HG03159 (cell line): Measurements from ENCODE around the gene FEZ2.

Experiments used
- ATAC-seq: cut with Tn5 transposase; IDR thresholded peaks from one replicate; pipeline ENCODE4 v1.9.1; 2021; ENCODE audit warnings: mild to moderate bottlenecking, moderate library complexity; ENCODE audit not compliant: unreplicated experiment

FEZ2 gene

DNA sequence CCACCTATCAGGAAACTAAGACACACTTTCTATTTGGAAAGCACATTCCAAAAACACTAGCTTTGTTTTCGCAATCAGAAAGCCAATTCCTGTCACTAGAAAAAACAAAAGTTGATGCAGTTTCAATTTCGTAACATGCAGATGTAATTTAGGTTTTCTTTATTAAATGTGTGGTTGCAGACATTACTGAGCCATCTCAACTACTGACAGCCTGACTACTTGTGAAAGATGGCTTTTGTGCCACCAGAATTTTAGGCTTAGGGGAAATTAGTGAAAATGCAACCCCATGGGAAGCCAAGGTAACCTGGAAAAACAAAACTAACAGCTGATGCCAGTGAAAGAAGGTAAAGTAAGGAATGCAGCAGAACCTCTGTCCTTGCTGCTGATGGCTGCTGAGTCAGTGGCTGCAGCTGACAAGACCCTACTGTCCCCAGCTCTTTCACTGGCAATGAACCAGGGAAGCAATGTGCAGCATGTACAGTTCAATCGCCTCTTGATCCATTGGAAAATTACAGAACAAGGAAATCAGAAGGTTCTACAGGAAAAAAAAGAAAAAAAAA lies 34.9 kb downstream of the FEZ2 start:
- no peak for ATAC-seq

DNA sequence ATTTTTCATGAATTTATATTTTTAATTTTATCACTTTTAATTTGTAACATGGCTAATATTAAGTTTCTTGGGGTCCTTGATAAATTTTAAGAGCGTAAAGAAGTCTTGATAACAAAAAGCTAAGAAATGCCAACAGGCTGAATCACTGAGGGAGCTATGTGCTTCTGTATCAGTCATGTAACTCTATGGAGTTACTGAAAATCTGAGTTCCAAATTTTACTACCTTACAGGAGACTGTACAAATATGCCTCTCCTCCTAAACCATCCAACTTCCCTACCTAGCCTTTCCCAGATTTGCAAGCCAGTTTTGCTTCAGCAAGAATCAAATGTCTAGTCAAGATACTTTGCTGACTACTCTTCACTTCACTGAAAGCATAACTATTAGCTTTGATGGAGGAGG lies 35.7 kb downstream of the FEZ2 start:
- ATAC-seq, result no peak

DNA sequence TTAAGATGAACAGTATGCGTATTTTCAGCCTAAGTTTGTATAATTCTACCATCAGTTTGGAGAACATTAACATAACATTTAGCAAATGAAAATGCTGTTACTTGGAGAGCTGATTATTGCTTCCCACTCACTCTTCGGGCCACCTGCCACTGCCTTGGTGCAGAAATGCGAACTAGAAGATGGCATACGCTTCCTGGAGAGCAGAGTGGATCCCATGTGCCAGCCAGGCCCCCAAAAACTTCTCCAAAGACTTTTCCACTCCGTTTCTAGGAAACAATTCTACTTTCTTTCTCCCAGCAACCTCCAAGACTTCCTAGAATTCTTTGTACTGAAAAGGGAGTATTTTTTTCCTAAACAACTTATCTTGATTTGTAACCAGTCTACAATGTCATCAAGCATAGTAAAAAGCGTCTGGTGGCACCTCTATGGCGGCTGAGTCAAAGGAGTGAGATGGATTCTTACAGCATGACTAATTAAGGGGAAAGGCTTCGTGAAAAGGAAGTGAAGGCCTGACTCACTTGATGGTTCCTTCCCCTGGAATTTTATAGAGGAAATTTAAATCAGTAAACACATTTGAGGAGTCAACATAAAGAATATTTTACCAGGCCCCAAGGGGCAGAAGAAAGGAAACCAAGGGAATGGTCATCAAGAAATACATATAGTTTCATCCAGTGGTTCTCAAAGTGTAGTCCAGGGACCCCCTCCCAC lies 36.6 kb downstream of the FEZ2 start:
- no peak for ATAC-seq

DNA sequence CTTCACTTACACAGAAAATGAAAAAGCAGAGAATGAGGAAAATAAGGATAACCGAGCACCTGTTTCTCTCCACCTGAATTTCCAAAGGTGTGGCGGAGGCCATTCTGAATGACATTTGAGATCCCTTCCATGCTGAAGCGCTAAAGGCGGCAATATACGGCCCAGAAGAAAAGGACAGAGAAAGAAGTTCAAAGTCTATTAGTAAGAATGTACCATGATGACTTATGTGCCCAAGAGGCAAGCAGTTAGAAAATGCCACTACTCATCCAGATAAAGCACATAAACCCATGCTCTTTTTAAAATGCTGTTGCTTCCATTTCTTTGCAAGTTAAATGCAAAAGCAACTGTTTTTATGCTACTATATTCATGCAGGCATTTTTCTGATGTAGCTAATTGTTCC lies 37.2 kb downstream of the FEZ2 start:
- ATAC-seq, result no peak

DNA sequence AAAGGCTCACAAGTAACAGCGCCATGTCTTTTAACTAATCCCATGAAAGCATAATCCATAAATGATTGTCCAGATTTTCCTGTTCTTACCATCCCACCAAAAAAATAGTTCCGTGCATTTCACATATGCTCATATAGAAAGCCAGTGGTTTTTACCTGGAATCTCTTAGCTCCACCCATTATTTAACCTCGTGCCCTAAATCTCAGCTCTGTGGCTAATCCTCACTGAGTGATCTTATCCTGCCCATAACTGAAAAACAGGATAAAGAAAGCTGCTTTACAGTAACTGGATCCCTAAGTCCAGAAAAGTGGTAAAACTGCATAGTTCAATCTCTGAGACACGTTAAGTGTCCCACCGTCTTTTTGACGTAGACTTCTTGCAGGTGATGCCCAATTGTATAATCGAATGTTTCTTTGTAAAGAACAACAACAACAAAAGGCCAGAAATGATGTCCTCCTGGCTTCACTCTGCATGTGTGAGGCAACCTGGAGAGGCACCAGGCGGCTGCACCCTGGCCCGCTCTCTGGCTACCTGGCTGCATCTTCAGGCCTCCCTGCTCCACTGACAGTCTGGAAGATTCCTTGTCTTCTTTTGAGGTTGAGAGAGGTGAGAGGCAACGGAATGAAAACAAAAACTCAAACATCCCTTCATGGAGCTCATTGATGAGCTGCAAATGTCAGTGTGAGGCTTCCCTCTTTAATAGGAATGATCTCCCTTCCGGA lies 38.6 kb downstream of the FEZ2 start:
- no peak for ATAC-seq

DNA sequence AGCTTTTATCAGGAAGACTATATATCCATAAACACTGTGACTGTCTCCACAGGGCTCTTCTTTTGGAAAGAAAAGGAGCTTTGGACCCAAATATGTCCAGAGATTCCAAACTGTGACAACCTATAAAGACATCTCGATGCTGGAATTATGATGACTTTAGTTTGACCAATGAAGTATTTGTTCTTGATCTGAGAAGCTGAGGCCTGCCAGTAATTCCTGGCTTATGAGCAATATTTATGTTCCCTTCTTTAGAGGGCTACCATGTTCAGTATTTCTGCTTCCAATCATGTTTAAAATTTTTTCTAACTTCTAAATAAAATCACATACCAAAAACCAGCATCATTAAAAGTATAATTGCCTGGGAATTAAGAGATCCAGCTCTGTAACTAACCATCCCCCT lies 41.1 kb downstream of the FEZ2 start:
- ATAC-seq, result no peak

DNA sequence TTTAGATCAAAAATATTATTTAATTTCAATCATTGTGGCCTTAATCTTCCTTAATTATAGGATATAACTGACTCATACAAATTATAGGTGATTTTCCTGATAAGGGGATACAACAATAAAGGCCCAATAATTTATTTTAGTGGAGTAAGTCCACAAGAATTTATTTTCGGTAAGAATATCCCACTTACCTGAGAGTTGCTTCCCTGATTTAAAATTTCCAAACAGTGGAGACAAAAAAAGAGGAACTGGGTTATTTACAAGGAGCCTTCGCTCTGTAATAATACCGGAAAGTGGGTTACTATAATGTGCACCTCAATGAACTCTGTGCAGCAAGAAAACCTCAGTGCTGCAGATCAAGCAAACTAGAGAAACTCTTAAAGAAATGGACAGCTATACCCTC lies 42.2 kb downstream of the FEZ2 start:
- no peak for ATAC-seq

DNA sequence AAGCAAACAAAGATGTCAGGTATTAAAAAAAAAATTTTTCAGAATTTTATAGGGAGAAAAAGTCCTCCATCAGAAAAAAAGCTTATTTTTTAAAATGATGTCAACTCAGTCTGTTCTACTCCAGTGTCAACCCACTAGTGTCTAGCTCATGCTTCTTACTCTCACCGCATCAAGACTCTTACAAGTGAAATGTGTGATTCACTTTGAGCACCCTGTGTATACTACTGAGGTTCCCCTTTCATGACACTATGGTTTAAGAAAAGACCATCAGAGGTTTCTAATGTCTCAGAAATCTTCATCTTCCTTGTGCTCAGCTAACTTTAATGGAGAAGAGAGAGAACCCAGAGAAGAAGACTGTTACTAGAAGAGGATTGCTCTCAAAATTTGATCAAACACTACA lies 43.4 kb downstream of the FEZ2 start:
- no peak for ATAC-seq

DNA sequence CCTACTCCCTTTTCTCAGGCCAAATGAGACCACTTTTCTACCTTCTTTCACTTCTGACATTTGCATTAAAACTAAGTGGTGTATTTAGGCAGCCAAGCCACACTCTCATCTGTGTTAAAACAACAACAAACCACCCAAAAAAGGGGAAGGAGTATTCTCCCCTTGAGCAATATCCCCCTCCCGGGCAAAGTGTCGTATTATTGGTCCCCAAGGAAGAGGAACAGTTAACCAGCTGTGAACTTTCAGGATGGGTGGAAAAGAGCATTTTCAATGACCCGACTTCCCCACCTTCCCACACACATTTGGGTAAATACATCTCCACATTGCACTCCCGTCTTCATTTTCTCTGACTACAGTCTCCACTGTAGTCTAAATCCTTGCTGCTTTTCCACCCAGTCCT lies 44.3 kb downstream of the FEZ2 start:
- ATAC-seq, result no peak

DNA sequence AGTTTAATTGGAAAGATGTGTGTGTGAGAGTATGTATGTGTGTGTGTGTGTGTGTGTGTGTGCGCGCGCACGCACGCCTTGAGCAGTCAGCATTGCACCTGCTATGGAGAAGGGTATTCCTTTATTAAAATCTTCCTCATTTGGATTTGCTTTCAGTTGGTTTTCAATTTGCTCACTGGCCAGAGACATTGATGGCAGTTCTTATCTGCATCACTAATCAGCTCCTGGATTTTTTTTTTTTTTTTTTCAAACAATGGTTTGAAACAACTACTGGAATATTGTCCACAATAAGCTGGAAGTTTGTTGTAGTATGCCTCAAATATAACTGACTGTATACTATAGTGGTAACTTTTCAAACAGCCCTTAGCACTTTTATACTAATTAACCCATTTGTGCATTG lies 48.0 kb downstream of the FEZ2 start:
- ATAC-seq, result no peak

DNA sequence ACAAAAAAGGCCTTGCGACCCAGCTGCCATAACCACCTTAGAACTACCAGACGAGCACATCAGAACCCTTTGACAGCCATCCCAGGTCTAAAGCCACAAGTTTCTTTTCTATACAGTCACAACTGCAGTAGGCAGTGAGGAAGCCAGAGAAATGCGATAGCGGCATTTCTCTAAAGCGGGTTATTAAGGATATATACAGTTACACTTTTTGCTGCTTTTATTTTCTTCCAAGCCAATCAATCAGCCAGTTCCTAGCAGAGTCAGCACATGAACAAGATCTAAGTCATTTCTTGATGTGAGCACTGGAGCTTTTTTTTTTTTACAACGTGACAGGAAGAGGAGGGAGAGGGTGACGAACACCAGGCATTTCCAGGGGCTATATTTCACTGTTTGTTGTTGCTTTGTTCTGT lies 48.8 kb downstream of the FEZ2 start:
- ATAC-seq, result no peak

DNA sequence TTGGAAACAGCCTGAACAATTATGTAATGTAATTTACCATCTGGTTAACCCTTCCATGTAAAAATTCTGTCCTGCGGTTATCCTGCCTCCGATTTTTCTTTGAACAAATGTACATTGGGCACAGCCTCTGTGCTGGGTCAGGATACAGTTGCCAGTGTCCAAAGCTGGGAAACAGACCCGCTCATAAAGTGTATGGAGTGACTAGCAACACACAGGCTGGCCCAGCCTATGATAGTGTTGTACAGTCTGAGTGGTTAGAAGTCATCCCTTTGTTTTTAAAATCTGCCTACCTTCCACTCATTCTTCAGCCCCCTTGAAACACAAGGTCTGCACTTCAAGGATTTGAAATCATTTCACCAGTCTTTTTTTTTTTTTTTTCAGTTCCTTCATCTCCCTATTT lies 50.1 kb downstream of the FEZ2 start:
- no peak for ATAC-seq

DNA sequence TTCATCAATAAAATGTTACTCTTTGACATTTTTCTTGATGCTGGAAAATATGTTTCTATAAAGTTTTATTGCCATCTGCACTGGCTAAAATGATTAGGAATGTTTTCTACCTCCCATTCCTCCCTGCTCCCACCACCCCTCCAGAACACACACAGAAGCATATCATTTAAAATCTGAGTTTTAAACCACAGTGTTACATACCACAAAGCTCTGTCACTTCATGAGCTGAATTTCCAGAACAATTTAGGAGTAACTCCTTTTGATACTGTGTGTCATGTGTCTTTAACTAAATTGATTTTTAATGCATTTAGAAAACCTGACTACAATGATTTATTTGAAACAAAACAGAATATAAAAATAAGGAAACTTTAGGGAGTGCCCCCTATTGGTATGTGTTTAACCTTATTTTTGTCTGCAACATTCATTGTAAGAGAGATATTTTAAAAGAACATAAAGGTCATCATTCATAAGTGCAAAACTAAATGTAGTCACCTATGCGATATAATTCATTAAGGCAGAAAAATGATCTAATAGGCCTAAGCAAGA lies 52.0 kb downstream of the FEZ2 start:
- no peak for ATAC-seq

DNA sequence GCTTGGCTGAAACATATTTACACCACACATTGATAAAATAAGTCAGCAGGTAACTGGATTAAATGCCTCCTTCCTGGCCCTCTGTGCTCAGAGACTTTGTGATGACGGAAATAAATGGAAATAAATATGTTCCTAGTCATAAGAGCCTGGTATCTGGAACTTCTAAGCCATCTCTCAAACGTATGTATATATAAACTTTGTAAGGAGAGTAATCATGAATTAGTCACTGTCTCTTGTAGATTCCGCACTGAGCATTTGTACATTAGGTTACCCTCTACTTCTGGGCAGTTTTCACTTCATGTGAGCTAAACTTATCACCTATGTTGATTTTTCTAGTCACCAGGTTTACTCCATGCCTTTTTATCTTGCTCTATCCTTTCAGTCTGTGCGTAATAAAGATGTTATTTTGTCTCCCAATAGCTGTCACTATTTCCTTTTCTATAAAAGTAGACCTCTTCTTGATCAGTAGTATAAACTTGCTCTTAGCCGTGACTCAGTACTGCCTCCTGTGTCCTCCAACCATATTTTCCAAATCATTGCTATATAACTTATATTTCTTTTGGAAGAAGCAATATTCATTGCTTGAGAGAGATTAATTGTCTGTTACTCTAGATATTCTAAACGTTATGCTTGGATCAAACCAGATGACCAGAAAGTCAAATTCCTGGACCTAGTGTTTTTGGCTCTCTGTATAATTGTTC lies 53.2 kb downstream of the FEZ2 start:
- no peak for ATAC-seq

DNA sequence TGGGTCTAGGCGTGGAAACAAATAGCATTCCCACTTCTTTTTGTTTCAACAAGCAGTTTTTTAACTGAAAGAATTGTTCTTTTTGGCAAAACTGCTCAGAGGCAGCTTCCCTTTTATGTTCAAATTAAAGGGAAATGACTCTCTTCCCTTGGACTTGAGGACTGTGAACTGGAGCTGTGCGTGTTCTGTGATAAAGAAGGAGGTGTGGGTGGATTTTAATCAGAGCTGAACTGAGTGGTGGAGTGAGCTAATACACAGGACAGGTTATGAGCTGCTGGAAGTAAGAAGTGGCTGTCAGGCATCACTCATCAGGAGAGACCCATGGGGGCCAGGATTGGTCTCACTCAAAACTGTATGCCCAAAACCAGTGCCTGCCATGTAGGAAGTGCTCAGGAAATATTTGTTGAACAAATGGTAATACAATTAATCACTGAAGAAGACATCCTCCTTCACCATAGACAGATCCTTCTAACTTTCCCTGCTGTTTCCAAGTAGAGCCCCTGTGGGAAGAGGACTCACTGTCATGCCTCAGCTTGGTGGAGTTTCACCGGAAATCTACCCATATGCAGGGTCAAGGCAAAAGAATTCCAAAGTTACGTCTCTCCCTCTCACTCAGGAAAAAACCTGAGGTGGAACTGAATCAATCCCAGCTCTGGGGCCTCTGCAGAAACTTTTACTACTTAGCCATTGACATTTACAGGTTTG lies 55.9 kb downstream of the FEZ2 start:
- ATAC-seq, result no peak

DNA sequence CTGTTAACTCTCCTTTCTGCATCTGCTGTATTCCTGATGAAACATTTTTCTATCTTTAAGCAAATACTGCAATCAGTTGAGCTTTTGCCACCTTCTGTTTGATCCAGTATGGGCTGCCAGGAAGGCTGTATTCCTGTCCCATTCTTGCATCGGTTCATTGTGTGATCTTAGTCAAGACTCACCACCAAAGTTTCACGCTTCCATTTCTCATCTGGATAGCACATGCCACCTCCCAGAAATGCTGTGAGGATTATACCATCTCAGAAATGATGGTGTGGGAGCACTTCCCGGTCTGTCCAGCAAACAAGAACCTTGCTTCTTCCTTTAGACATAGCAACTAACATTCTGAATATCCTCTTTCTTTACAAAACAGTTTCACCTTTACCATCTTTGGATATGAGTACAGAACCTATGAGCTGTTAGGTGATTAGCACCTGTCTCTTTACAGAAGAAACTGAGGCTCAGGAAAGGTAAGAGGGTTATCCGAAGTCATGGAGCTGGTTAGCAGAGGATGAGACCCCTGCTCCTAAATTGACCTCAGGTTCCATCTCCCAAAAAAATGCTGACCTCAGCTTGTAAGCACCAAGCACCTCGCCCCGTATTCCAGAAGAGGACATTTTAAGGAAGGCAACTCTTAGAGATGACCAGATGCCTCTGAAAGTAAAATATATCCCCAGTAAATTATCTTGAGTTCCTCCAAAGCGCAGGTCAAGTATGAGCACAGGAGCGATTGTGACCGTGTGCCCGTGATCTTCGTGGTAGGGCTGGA lies 56.8 kb downstream of the FEZ2 start:
- no peak for ATAC-seq

DNA sequence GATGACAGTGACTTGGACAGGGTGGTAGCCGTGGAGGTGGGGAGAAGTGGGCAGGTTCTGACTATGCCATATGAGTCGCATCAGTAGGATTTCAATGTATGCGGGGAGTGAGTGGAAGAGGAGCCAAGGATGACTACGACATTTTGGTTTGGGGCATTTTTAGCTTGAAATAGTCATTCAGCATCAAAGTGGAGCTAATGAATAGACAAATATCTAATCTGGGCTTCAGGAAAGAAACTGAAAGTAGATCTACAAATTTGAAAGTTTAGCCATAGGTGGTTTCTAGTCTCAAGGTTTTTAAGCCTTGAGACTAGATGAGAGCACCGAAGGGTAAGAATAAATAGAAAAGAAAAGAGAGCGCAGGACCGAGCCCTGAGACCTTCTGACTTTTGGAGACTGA lies 58.3 kb downstream of the FEZ2 start:
- peak; percentile 80 for ATAC-seq

DNA sequence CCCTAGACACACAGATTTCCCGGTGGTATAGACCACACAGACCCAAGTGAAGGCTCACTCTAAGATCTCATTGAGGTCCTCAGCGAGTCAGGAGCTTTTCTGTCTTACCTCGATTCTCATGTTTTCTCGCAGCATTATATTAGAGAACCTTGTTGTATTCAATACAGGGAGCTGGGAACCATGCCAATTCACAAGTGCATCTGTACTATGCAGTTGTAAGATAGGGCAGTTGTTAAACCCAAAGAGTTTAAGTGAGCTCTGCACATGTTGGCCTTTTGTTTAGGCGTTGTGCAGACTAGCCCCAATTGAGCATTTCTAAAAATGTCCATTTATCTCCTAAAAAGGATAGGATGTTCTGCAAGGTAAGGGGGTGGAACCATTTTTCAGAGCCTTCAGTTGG lies 59.6 kb downstream of the FEZ2 start:
- no peak for ATAC-seq

DNA sequence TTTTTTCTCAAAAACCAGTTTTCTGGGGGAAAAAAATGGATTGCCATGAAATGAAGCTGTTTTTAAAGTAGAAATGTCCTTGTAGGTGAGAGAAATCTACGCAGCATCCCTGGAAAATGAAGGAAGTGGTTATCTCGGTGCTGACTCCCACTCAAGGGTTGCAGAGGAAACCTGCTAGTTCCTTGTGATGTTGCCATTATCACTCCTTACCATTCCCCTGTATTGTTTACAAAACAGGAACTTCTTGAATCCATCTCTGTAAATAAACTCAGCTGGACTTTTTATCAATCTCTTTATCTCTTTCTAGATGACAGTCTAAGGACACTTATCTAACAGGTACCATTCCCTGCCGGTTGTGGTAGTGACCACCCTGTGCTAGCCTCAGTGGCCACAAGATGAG lies 61.2 kb downstream of the FEZ2 start:
- no peak for ATAC-seq

DNA sequence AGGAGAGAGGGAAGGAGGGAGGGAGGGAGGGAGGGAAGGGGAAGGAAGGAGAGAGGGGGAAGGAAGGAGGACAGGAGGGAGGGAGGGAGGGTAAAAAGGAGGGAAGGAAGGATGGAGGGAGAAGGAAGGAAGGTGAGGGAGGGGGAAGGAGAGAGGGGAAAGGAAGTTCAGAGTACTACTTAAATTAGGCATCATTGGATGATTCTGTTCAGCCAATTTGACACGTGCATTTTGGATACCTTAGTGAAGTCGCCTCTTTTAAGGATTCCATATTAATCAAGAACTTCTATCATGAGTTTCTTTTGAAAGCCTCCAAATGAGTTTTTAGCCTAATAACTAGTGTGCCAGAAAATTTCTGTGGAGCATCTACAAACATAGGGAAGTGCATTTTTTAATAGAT lies 62.9 kb downstream of the FEZ2 start:
- ATAC-seq, result no peak
